NCI-H1048 (cell line): ENCODE measurements around the gene ERG.

ENCODE experiments used
- DNase-seq: peaks from one replicate; lab custom pipeline; 2025; lab: John Stamatoyannopoulos, UW

ERG gene

DNA sequence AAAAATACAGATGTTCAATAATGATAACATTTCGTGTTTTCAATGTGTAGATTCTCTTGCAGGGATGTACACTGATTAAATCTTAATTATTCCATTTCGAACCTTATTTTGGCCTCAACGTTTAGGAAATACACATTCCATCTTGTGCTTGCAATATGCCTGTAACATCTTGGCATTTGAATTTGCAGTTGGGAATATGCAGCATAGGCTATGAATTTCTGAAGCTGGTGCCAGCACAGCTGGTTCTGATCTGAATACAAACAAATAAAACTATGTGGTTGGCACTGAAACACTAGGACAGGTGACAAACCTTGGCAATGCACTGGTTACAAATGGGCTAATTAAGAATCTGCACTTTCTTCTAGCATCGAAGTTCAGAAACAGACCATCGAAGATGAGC is 108.4 kb downstream of the ERG start:
- DNase-seq: no peak

- no peak for DNase-seq
Observed at GRCh38 chr21:38389354-38389676, 109.0 kb downstream of the ERG start.

DNA sequence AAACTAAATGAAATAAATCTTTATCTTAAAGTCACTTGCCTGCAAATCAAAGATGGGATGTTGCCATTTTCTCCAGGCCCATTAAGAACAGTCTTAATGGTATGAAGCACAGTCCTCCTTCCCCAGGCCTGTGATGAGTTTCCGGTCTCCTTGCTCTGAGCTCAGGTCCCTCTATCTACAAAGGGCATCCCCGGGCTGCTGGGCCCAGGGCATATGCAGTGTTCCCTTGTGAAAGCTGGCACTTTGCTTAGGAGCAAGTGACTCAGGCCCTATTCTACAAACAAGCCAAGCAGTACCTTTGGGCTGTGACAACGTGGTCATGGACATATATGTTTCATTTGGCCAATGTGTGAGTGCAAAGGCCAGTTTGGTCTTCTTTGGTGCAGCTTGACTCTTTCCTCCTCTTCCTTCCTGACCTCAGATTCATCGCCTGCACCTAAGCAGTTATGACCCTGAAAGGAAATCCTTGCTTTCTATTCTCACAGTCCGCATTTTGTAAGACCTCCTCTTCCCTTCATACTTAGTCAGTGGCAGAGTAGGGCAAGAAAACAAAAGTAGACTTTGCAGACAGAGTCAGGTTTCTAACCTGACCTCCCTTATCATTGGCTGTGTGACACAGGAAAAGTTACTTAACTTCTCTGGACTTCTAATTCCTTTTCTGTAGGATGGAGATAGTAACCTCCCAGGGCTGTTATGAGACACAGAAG is 109.5 kb downstream of the ERG start:
- no peak for DNase-seq

DNA sequence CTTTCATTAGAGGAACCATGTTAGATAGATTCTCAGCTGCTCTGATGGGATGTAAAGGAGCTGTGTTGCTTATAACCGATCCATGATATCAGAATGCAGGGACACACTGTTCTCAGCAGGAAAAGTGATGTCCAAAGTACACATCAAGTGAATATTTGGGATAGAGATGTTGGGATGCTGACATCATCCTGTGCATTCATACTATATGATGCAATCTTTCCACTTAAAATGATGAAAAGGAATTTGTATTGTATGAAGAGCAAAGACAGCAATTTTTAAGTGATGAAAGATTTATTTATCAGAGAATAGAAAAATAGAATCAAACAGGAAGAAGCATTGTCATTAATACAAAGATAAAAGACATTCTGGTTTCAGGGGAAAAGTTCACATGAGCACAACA is 110.1 kb downstream of the ERG start:
- DNase-seq: no peak

DNA sequence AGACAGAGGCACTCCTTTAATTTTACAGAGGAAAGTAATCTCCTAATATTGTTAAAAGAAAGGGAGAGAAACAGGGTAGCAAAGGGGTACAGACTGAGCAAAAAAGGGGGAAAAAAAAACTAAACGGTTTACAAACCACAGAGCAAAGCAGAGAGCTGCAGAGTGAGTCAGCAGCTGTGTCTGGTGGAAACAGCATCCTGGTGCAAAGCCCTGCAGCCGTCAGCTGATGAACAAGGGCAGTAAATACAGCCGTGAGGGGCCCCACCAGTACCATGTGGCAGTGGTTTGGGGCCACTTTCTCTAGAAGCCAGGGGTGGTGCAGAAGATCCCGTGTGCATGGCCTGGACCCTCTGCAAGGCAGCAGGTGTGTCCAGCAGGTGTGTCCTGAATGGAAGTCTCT is 111.3 kb downstream of the ERG start:
- DNase-seq: no peak

DNA sequence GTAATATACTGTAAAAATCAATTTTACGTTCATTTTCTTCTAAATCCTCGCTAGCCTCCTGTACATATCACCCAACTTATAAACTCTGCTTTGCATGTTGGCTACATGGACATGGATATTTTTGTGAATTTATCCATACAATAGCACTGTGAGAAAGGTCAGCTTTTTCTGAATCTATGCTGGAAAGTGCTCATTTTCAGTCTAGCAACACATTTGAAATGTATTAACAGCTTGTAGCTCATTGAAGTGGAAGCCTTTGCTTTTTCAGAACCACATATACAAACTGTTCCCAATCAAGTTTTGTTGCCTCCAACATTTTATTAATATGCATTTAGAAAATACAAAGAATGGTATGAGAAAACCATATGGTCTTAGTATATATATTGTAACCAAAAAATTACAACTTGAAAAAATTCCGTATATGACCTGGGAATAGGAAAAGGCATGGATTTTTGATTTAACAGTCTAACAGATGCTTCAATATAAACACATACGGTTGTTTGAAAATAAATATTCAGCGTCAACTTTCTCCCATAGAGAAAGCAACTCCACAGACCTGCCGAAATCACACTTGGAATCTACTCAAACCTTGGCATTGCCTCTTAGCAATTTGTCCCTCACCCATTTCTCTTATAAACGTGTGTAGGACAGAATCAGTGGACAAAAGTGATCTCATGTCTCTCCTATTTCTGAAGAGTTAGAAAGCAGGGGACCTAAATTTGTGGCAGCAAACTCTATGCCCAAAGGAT is 112.7 kb downstream of the ERG start:
- DNase-seq: no peak

DNA sequence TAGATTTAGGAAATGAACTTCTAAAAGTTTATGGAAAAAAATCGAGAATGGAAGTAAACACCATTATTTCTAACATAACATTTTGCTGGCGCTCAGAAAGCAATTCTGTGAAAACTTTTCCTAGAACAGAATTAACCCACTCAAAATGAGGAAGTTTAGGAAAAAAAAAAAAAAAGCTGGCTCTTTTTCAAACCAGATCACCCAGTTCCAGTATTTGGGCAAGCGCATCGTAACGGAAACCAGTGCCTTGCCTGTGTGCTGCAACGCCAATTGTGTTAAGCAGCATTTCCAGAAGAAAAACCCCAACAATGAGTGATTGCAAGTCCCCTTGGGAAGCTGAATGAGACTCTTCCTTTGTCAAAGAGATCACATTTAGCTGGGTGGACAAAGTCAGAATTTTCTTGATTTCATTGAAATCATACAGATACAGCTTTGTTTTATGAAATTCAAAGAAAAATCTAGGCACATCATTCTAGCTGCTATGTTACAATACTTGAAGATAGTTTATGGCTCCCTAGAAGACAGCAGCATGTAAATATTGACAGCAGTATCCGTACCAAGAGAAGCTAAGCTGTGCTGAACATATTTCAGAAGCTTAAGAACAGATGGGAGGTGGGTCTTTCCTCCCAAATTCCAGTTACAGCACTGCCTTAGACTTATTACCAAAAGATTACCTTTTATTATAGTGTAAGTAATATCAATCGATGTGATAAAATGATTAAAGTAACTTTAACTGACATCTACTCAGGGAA is 113.4 kb downstream of the ERG start:
- DNase-seq: no peak

DNA sequence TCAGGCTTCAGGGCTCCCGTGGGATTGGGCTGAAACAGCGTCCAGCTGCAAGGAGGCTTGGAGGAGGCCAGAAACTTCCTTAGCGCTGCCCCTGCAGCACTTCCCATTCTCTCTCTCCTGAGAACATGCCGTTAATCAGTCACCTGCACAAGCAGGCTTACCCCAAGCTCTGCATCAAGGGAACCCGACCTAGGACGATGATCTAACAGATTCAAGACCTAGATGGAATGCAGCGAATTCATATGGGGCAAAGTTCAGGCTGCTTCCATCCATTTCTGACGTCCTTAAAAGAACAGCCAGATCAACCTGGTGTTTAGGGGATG is 114.1 kb downstream of the ERG start:
- no peak for DNase-seq

- no peak for DNase-seq
Observed at GRCh38 chr21:38383411-38384237, 114.7 kb downstream of the ERG start.

DNA sequence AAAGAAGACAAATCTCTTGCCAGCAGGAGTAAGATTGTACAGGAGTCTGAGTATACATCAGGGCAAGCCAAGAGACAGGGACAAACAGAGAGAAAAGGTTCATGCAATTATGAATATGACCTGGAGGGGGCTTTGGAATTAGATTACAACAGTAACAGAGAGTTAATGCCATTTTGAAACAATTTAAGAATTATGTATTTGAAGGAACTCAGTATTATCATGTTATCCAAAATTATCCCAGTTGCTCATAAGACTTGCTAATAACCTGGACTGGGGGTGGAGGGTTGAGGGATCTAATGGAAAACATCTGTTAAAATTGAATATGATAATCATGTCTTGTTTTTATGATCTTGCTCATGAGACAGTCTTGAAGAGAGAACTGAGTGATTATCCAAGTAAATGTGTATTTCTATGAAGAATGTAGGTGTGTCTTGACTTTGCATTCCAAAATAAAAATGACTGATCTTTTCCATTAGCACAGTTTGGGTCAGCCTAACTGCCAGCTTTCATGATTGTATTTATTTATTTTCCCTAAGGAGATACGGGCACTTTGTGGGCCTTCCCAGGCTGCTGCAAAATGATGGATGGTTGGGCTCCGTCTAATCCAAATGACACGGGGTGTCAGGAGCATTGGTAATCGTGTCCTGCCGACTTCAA is 117.7 kb downstream of the ERG start:
- DNase-seq: no peak

DNA sequence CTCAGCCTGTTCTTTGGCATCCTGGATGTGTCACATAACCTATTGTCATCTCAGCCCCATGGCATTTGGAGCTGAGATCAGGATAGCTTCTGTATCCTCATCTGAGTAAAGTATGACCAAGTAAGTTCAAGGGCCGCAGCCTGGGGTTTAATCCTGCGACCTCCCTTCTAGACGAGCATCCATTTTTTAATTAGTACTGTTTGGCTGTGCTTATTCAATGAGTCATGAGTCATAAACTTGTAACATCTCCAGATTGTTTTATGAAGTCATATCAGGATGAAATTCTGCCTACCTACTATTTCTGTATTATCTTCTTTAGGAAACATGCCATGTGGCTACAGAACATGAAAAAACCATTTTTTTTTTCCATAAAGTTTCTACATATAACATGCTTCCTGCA is 119.1 kb downstream of the ERG start:
- no peak for DNase-seq

DNA sequence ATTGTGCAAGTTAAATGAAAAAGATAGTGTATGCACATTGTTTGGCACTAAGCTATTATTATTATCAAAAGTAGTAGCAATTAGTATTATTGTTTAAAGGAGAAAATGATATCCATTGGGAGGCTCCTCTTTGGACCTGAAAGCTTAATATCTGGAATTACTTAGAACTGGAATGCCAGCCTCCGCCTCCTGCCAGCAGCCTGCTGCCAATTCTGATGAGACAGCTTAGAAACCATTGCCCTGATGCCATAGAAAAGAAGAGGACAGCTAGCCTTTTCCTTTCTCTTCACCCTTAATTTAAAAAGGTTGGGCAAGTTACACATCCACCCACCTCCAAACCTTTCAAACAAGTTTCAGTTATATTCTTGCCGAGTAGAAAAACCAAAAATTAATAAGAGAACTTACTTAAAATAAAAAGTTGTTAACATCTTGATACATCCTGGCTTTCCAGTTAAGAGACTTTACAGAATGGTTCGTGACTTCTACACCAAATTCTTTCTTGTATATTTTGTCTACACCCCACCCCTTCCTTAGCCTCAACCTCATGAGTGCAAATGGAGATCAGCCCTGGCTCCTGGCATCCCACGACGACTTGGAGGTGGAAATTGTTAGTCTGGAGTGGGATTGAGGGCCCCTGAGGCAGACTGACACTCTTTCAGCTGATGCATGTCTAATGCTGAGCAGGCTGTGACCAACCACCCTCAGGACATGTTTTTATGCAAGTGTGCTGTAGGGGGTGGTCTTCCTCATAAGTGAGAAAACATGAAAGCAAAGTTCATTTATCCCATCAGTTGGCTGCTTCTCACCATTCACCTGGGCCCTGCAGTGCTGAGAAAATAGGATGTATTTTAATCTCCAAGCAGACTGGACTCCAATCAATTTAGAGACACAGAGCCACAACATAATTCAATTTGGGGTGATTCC is 120.8 kb downstream of the ERG start:
- no peak for DNase-seq

- no peak for DNase-seq
Observed at GRCh38 chr21:38376693-38377092, 121.6 kb downstream of the ERG start.

DNA sequence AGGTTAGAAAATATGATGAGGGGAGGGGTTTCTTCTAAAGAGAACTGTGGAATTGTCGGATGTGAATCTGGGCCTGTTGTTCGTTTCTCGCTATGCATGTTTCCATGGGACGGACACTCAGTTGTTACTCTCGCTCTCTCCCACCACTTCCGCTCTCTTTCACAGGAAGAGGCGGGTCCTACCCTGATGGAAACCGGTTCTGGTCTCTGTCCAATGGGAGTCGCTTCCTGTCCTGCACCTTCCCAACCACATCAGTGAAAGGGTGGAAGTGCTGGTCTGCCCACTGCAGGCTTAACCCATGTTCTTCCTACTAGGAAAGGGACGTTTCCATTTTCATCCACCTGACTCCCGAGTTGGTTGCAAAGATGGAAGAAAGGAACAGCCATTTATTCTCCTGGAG is 122.0 kb downstream of the ERG start:
- no peak for DNase-seq

GRCh38 chr21:38367646-38368045 is 130.6 kb downstream of the ERG start:
- DNase-seq: no peak

DNA sequence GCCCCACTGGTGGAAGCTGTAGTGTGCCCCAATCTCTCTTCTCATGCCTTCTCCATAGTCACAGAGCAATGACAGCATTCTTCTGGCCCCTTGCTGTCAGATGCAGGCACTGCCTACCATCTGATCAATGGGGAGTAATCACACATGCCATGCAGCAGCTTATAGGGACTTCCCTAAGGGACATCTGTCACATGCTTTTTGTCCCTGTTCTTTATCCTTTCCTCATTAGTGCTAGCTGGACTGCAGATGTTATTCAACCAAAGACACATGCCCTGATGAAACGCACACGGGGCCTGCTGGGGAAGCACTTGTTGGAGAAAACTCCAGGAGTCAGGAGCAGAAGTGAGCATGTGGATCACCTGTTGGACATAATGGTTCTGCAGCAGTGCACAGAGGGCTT is 132.8 kb downstream of the ERG start:
- DNase-seq: no peak

GRCh38 chr21:38363693-38364092 is 134.6 kb downstream of the ERG start:
- no peak for DNase-seq

DNA sequence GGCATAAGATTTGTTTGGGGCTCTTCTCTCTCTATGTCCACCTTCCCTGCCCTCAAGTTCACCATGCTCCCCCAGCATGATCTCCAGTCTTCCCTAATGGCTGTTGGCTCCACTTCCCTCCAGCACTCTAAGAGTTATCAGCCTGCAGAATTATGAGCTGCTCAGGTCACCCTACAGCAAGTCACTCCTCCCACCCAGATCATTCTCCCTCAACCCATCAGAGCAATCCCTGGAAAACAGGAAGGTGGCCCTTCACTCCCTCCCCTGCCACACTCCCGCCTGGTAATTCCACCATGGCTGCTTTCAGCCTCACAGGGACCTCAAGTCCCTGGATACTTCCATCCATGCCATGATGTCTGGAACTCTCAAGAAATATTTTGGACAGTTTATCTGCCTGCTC is 137.0 kb downstream of the ERG start:
- DNase-seq: no peak

- DNase-seq: no peak
Observed at GRCh38 chr21:38359835-38360234, 138.4 kb downstream of the ERG start.

DNA sequence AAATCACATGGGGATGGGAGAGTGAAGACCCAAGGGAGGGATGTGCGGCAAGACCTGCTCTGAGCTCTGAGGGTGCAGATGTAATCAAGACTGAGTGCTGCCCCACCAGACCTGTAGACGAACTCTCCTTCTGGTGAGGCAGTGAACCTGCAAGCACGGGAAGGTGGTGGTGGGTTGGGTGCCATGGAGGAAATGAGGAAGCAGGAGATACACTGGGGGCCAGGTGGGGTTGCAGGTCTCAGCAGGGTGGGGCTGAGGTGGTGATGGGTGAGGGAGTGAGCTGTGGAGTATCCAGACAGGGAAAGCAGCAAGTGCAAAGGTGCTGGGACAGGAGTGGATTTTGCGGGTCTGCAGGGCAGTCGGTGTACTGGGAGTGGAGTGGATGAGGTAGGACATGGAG is 139.2 kb downstream of the ERG start:
- no peak for DNase-seq

DNA sequence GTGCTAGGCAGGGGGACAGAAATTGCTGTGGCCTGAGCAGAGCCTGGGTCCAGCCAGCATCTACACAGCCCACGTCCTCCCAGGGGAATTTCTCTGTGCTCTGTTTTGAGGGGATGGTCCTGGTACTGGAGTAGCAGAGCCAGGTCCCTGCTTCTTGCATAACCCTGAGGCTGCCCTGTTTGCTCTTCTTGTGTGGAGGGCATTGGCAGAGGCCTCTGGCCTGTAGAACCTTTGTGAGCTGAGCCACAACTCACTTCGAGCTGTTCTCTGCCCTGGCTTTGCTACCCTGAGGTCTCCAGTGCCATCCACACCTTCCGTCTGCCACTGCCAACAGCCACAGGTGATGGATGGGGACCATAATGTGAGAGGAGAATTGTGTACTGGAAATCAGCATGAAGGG is 139.6 kb downstream of the ERG start:
- no peak for DNase-seq
